Liver (tissue), 9 donors: ENCODE results near the gene TCERG1L. TPM values are rescaled to one million over a fixed set of nuclear protein-coding genes. Genes with fewer than 3 reads are reported as not detected.

Experiments used
- DNase-seq: peaks from one replicate; pipeline ENCODE4 v3.0.0-alpha.2; 2017; ENCODE audit warnings: low spot score
- H3K27ac ChIP-seq, 2 donors: one replicate each; pipeline ENCODE4 v1.7.0; 2013; ENCODE audit warnings: inconsistent platforms in 2 of 2, low read length in 2 of 2, control low read depth in 1 of 2, low read depth in 1 of 2, mild to moderate bottlenecking in 1 of 2
- H3K27me3 ChIP-seq, 4 donors: one replicate each; pipeline versions ENCODE4 v1.6.1 to v1.7.0; 2013; ENCODE audit warnings: low read length in 3 of 4, inconsistent platforms in 1 of 4, mild to moderate bottlenecking in 1 of 4, moderate library complexity in 1 of 4; ENCODE audit not compliant: control insufficient read depth in 4 of 4, insufficient read depth in 4 of 4
- H3K36me3 ChIP-seq, 4 donors: one replicate each; pipeline versions ENCODE4 v1.6.1 to v1.7.0; 2013; ENCODE audit warnings: low read length in 3 of 4, mild to moderate bottlenecking in 3 of 4, low read depth in 1 of 4, moderate library complexity in 1 of 4; ENCODE audit not compliant: control insufficient read depth in 4 of 4, insufficient read depth in 3 of 4
- H3K4me1 ChIP-seq, 4 donors: one replicate each; pipeline versions ENCODE4 v1.6.1 to v1.7.0; 2013; ENCODE audit warnings: low read length in 3 of 4, mild to moderate bottlenecking in 3 of 4, moderate library complexity in 1 of 4; ENCODE audit not compliant: control insufficient read depth in 4 of 4, insufficient read depth in 4 of 4
- H3K4me3 ChIP-seq, 3 donors: one replicate each; pipeline versions ENCODE4 v1.6.1 to v1.7.0; 2013; ENCODE audit warnings: low read length in 3 of 3, control low read depth in 1 of 3, low read depth in 1 of 3, mild to moderate bottlenecking in 1 of 3
- H3K9ac ChIP-seq, 2 donors: one replicate each; pipeline ENCODE4 v1.7.0; 2013; ENCODE audit warnings: low read length in 2 of 2, mild to moderate bottlenecking in 2 of 2, moderate library complexity in 2 of 2, control low read depth in 1 of 2, low read depth in 1 of 2
- H3K9me3 ChIP-seq, 4 donors: one replicate each; pipeline versions ENCODE4 v1.6.1 to v1.7.0; 2013; ENCODE audit warnings: low read length in 3 of 4; ENCODE audit not compliant: control insufficient read depth in 4 of 4
- CTCF ChIP-seq: fragments of 150-350 bp; IDR thresholded peaks from 2 replicates; pipeline ENCODE4 v1.5.1; 2017; ENCODE audit warnings: improper control_type of control experiment, low read depth, low read length; ENCODE audit not compliant: missing input control
- EGR1 ChIP-seq, 2 donors: IDR thresholded peaks; 2 replicates each; pipeline ENCODE4 v1.6.1; 2016 to 2018; ENCODE audit warnings: antibody characterized with exemption in 2 of 2, low read depth in 2 of 2
- FOXA1 ChIP-seq: IDR thresholded peaks from 2 replicates; pipeline ENCODE4 v1.6.1; 2016; ENCODE audit warnings: antibody characterized with exemption
- GABPA ChIP-seq, 2 donors: IDR thresholded peaks in 1 of 2; conservative IDR thresholded peaks in 1 of 2; 2 replicates each; pipeline ENCODE4 v1.6.1; 2016; ENCODE audit warnings: antibody characterized with exemption in 2 of 2, mild to moderate bottlenecking in 1 of 2, moderate library complexity in 1 of 2
- HNF4A ChIP-seq, 2 donors: conservative IDR thresholded peaks; 2 replicates each; pipeline ENCODE4 v1.6.1; 2016; ENCODE audit warnings: antibody characterized with exemption in 2 of 2, mild to moderate bottlenecking in 2 of 2
- HNF4G ChIP-seq: IDR thresholded peaks from 2 replicates; pipeline ENCODE4 v1.6.1; 2016; ENCODE audit warnings: antibody characterized with exemption
- JUND ChIP-seq, 2 donors: IDR thresholded peaks; 2 replicates each; pipeline ENCODE4 v1.6.1; 2016; ENCODE audit warnings: antibody characterized with exemption in 2 of 2
- NR2F2 ChIP-seq: IDR thresholded peaks from 2 replicates; pipeline ENCODE4 v1.6.1; 2016; ENCODE audit warnings: antibody characterized with exemption
- REST ChIP-seq: IDR thresholded peaks from 2 replicates; pipeline ENCODE4 v1.6.1; 2016; ENCODE audit warnings: antibody characterized with exemption, mild to moderate bottlenecking
- RXRA ChIP-seq, 2 donors: IDR thresholded peaks; 2 replicates each; pipeline ENCODE4 v1.6.1; 2017 to 2018; ENCODE audit warnings: antibody characterized with exemption in 2 of 2, mild to moderate bottlenecking in 1 of 2
- TAF1 ChIP-seq: conservative IDR thresholded peaks from 2 replicates; pipeline ENCODE4 v1.6.1; 2016; ENCODE audit warnings: antibody characterized with exemption, mild to moderate bottlenecking
- YY1 ChIP-seq: IDR thresholded peaks from 2 replicates; pipeline ENCODE4 v1.6.1; 2016; ENCODE audit warnings: antibody characterized with exemption, mild to moderate bottlenecking
- ZBTB33 ChIP-seq: IDR thresholded peaks from 2 replicates; pipeline ENCODE4 v1.6.1; 2016; ENCODE audit warnings: antibody characterized with exemption
- whole genome bisulfite sequencing: extraction: QIAGEN DNeasy Blood & Tissue Kit; methylation state at CpG from one replicate; pipeline ENCODE4 v1.1.7; 2013; 5-methylcytosine and 5-hydroxymethylcytosine counted together
- polyA plus RNA-seq, 2 donors: library from polyadenylated mRNA; stranded (reverse) in 1 of 2; unstranded in 1 of 2; fragments of 200-250 nt in 1 of 2; fragments of >200 nt in 1 of 2; fragmentation: Nextera tagmentation in 1 of 2; extraction: Ambion mirVana in 1 of 2; gene quantifications; one replicate each; pipeline versions ENCODE4 v1.2.1 to v1.2.3, GENCODE V29; 2013 to 2015
- total RNA-seq, 2 donors: library from RNA; depleted of rRNA; stranded (reverse); fragments of >200 nt; gene quantifications; one replicate each; pipeline ENCODE4 v1.2.3, GENCODE V29; 2014
- TF ChIP-seq, protein P1 (sequence below): IDR thresholded peaks from 2 replicates; pipeline ENCODE4 v1.6.1; 2016; ENCODE audit warnings: antibody characterized with exemption
- TF ChIP-seq, protein P2 (sequence below): IDR thresholded peaks from 2 replicates; pipeline ENCODE4 v1.6.1; 2016; ENCODE audit warnings: antibody characterized with exemption
- donor health status: healthy.
- donor health status: healthy.
- donor health status: healthy.
- donor health status: healthy.
- donor health status: healthy.

Gene TCERG1L
- total and polyA plus RNA-seq, 4 donors: not detected

- TF ChIP-seq ZBTB33 (no peak), YY1 (no peak), GABPA (IDR thresholded peaks at IDR 0.05 in 1 of 2, conservative IDR thresholded peaks at IDR 0.05 in 1 of 2) (no peak), RXRA (IDR thresholded peaks at IDR 0.05) (no peak), FOXA1 (no peak), EGR1 (IDR thresholded peaks at IDR 0.05; ENCODE audit: low read depth in 2 of 2) (no peak)
- TF ChIP-seq, protein P1, sequence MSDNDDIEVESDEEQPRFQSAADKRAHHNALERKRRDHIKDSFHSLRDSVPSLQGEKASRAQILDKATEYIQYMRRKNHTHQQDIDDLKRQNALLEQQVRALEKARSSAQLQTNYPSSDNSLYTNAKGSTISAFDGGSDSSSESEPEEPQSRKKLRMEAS: no peak
- TF ChIP-seq, protein P2, sequence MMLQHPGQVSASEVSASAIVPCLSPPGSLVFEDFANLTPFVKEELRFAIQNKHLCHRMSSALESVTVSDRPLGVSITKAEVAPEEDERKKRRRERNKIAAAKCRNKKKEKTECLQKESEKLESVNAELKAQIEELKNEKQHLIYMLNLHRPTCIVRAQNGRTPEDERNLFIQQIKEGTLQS: no peak
These were observed 233.8 kb downstream of the TCERG1L start (continued) for GRCh38 chr10:131077724-131078123.

- no peak for DNase-seq
- 88% methylated on average over 6 of the region's 6 CpGs for WGBS
- Histone ChIP-seq H3K36me3 (no peaks in the 10 kb centered on the region), H3K9ac (no peak overlapping the region), H3K27ac (no peak overlapping the region), H3K4me1 (peaks cover 0 to 2% (median 0%) of the 10 kb centered on the region in 4 donors), H3K27me3 (no peaks in the 10 kb centered on the region), H3K9me3 (no peaks in the 10 kb centered on the region), H3K4me3 (no peak overlapping the region)
- TF ChIP-seq RXRA (IDR thresholded peaks at IDR 0.05) (no peak), NR2F2 (no peak), JUND (IDR thresholded peaks at IDR 0.05) (no peak), CTCF (no peak)
- TF ChIP-seq, protein P2: no peak
These were observed 234.5 kb downstream of the TCERG1L start for GRCh38 chr10:131077031-131077430.

DNA sequence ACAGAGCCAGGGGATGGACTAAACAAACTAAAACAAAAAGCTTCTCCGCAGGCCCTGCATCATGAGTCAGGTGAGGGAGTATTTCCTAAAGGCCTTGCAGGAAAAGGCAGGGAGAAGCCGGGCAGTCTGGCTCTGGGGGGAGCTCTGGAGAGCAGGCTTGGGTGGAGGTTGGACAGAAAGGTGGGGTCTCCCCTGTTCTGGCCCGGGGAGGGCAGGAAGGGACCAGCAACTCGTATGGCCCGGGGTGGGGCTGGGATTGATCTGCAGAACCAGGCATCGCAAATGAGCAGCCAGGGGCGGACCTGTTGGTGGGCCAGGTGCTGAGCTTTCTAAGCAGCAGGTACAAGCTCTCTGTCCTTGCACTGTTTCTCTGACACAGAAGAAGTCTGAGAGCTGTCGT, 235.2 kb downstream of the TCERG1L start:
- Histone ChIP-seq H3K4me3 (no peak overlapping the region), H3K27me3 (no peaks in the 10 kb centered on the region), H3K9me3 (no peaks in the 10 kb centered on the region), H3K27ac (no peak overlapping the region), H3K4me1 (no peaks in the 10 kb centered on the region), H3K36me3 (no peaks in the 10 kb centered on the region), H3K9ac (no peak overlapping the region)
- 74% methylated on average over 8 of the region's 8 CpGs for WGBS
- TF ChIP-seq HNF4A (conservative IDR thresholded peaks at IDR 0.05) (no peak), REST (no peak), JUND (IDR thresholded peaks at IDR 0.05) (no peak), TAF1 (no peak), HNF4G (no peak), YY1 (no peak), CTCF (no peak)
- TF ChIP-seq, protein P1: no peak
- DNase-seq: no peak
